SU-DHL-6 (cell line): ENCODE measurements around the gene SYPL1.
A peak's percentile ranks its signal among the peaks of the same experiment; 100 is the strongest.

Experiments
- H2AFZ ChIP-seq: fragments of 200-600 bp; sonication (generic); 2 replicates; pipeline ENCODE4 v1.6.1; 2014; ENCODE audit warnings: low read depth, mild to moderate bottlenecking, moderate library complexity, mixed read lengths, antibody characterized with exemption, low read length; ENCODE audit not compliant: severe bottlenecking
- H3F3A ChIP-seq: fragments of 200-600 bp; shearing (Covaris generic); 2 replicates; pipeline ENCODE4 v1.6.0; 2016; ENCODE audit warnings: antibody characterized with exemption, mild to moderate bottlenecking; ENCODE audit not compliant: insufficient read depth
- H3K27ac ChIP-seq: fragments of 200-600 bp; sonication (generic); 2 replicates; pipeline ENCODE4 v1.5.1; 2016; ENCODE audit warnings: low read depth, mild to moderate bottlenecking, low read length, moderate library complexity, mixed read lengths
- H3K27me3 ChIP-seq: fragments of 200-600 bp; sonication (generic), shearing (Covaris generic); 2 replicates; pipeline ENCODE4 v1.6.0; 2014; ENCODE audit warnings: mild to moderate bottlenecking, low read length
- H3K36me3 ChIP-seq: fragments of 200-600 bp; sonication (generic); 2 replicates; pipeline ENCODE4 v1.6.1; 2014; ENCODE audit warnings: mild to moderate bottlenecking, low read length, mixed read lengths
- H3K4me2 ChIP-seq: fragments of 300-600, 200-600 bp; shearing (Covaris generic), sonication (generic); 2 replicates; pipeline ENCODE4 v1.6.0; 2014; ENCODE audit warnings: low read length, low read depth, mild to moderate bottlenecking; ENCODE audit not compliant: poor library complexity, severe bottlenecking
- H3K4me3 ChIP-seq: fragments of 200-600 bp; sonication (generic); 2 replicates; pipeline ENCODE4 v1.5.1; 2014; ENCODE audit warnings: antibody characterized with exemption, low read length, mild to moderate bottlenecking, mixed read lengths; ENCODE audit not compliant: insufficient read depth, poor library complexity, severe bottlenecking
- H3K79me2 ChIP-seq: fragments of 200-600 bp; sonication (generic); 2 replicates; pipeline ENCODE4 v1.6.1; 2014; ENCODE audit warnings: mild to moderate bottlenecking, low read length, moderate library complexity; ENCODE audit not compliant: insufficient read depth
- H3K9ac ChIP-seq: fragments of 200-600 bp; sonication (generic); 2 replicates; pipeline ENCODE4 v1.7.0; 2014; ENCODE audit warnings: mild to moderate bottlenecking, low read length
- H3K9me2 ChIP-seq: fragments of 200-600 bp; sonication (generic); replicated peaks from 2 replicates; pipeline ENCODE4 v1.6.1; 2014; ENCODE audit warnings: low read length; ENCODE audit not compliant: insufficient read depth
- H3K9me3 ChIP-seq: fragments of 200-600 bp; sonication (generic); 2 replicates; pipeline ENCODE4 v1.6.1; 2014; ENCODE audit warnings: low read length, mixed read lengths; ENCODE audit not compliant: insufficient read depth
- H4K20me1 ChIP-seq: fragments of 200-600 bp; sonication (generic); 2 replicates; pipeline ENCODE4 v1.6.1; 2014; ENCODE audit warnings: low read depth, mild to moderate bottlenecking, antibody characterized with exemption, low read length, moderate library complexity, mixed read lengths
- CTCF ChIP-seq: fragments of 200-600 bp; sonication (generic); IDR thresholded peaks from one replicate; pipeline ENCODE4 v1.5.1; 2017; ENCODE audit warnings: antibody characterized with exemption, mild to moderate bottlenecking, low read length, moderate library complexity; ENCODE audit not compliant: insufficient read depth, poor library complexity, severe bottlenecking
- EZH2phosphoT487 ChIP-seq: fragments of 200-600 bp; sonication (generic), shearing (Covaris generic); conservative IDR thresholded peaks from 2 replicates; pipeline ENCODE4 v1.6.1; 2018; ENCODE audit warnings: mild to moderate bottlenecking, antibody characterized with exemption, low read length, moderate library complexity, mixed read lengths

The SYPL1 gene

GRCh38 chr7:106045586-106045985, 66.5 kb downstream of the SYPL1 start:
- no peaks in the 10 kb centered on the region for H3K79me2 ChIP-seq
- TF ChIP-seq EZH2phosphoT487 (no peak), CTCF (no peak)
- H3K4me3 ChIP-seq, result no peak overlapping the region
- H3K9me3 ChIP-seq, result no peaks in the 10 kb centered on the region
- no peaks in the 10 kb centered on the region for H4K20me1 ChIP-seq
- H3K4me2 ChIP-seq, result no peak overlapping the region
- no peaks in the 10 kb centered on the region for H3K36me3 ChIP-seq
- no peak overlapping the region for H3K9ac ChIP-seq
- no peak overlapping the region for H2AFZ ChIP-seq
- H3K27me3 ChIP-seq, result no peaks in the 10 kb centered on the region
- H3F3A ChIP-seq, result peaks cover 35% of the 10 kb centered on the region
- H3K27ac ChIP-seq, result no peak overlapping the region
- H3K9me2 ChIP-seq, result no peaks in the 10 kb centered on the region

- no peaks in the 10 kb centered on the region for H3K36me3 ChIP-seq
- no peak overlapping the region for H3K27ac ChIP-seq
- no peaks in the 10 kb centered on the region for H3K9me2 ChIP-seq
- no peaks in the 10 kb centered on the region for H4K20me1 ChIP-seq
- H3K4me3 ChIP-seq, result no peak overlapping the region
- H3K27me3 ChIP-seq, result no peaks in the 10 kb centered on the region
- H3K79me2 ChIP-seq, result no peaks in the 10 kb centered on the region
- peaks cover 31% of the 10 kb centered on the region for H3F3A ChIP-seq
- H3K4me2 ChIP-seq, result no peak overlapping the region
- H2AFZ ChIP-seq, result no peak overlapping the region
- H3K9ac ChIP-seq, result no peak overlapping the region
- no peaks in the 10 kb centered on the region for H3K9me3 ChIP-seq
- TF ChIP-seq EZH2phosphoT487 (no peak), CTCF (no peak)
Observed at GRCh38 chr7:106045139-106045538, 67.0 kb downstream of the SYPL1 start.

GRCh38 chr7:106042196-106042611, 69.9 kb downstream of the SYPL1 start:
- no peaks in the 10 kb centered on the region for H4K20me1 ChIP-seq
- peak overlapping the region; percentile 22; the same call in 1 of the 2 replicates for H3K9ac ChIP-seq
- peak overlapping the region; percentile 22 for H3K4me2 ChIP-seq
- no peaks in the 10 kb centered on the region for H3K9me3 ChIP-seq
- H3F3A ChIP-seq, result peaks cover 5% of the 10 kb centered on the region; the same call in 1 of the 2 replicates
- no peak overlapping the region for H3K27ac ChIP-seq
- H3K79me2 ChIP-seq, result no peaks in the 10 kb centered on the region
- no peaks in the 10 kb centered on the region for H3K36me3 ChIP-seq
- peak overlapping the region; percentile 45 for H2AFZ ChIP-seq
- no peak for TF ChIP-seq EZH2phosphoT487
- no peak for TF ChIP-seq CTCF
- H3K4me3 ChIP-seq, result no peak overlapping the region
- no peaks in the 10 kb centered on the region for H3K9me2 ChIP-seq
- H3K27me3 ChIP-seq, result no peaks in the 10 kb centered on the region
